Measurements from ENCODE around the gene TP53I11.

Gene TP53I11

GRCh38 chr11:44985721-44986120, 35.0 kb upstream of the TP53I11 start:
- TF ChIP-seq USF1 (IDR thresholded peaks at IDR 0.05) (no peak), EP300 (IDR thresholded peaks at IDR 0.05; ENCODE audit: borderline replicate concordance) (no peak), EGR1 (IDR thresholded peaks at IDR 0.05) (no peak), RAD21 (IDR thresholded peaks at IDR 0.05; ENCODE audit: low read depth) (no peak), CEBPB (IDR thresholded peaks at IDR 0.05) (no peak), CREB1 (IDR thresholded peaks at IDR 0.05; ENCODE audit: low read depth) (no peak), REST (IDR thresholded peaks at IDR 0.05; ENCODE audit: low read depth) (no peak), ZBTB7A (IDR thresholded peaks at IDR 0.05; ENCODE audit: low read depth) (no peak), NFIC (IDR thresholded peaks at IDR 0.05) (no peak), TEAD4 (IDR thresholded peaks at IDR 0.05) (no peak), TCF12 (IDR thresholded peaks at IDR 0.05; ENCODE audit: low read depth) (no peak), TAF1 (IDR thresholded peaks at IDR 0.05; ENCODE audit: low read depth) (no peak), YY1 (IDR thresholded peaks at IDR 0.05; ENCODE audit: low read depth) (no peak)

- TF ChIP-seq EP300 (IDR thresholded peaks at IDR 0.05; ENCODE audit: borderline replicate concordance) (no peak), NFIC (IDR thresholded peaks at IDR 0.05) (no peak), TCF12 (IDR thresholded peaks at IDR 0.05; ENCODE audit: low read depth) (no peak)
Measured at GRCh38 chr11:44983786-44984185, 33.1 kb upstream of the TP53I11 start.

GRCh38 chr11:44982496-44983062, 31.9 kb upstream of the TP53I11 start:
- no peak for TF ChIP-seq EP300 (IDR thresholded peaks at IDR 0.05; ENCODE audit: borderline replicate concordance)
- no peak for TF ChIP-seq RAD21 (IDR thresholded peaks at IDR 0.05; ENCODE audit: low read depth)
- TF ChIP-seq ZBTB7A (IDR thresholded peaks at IDR 0.05; ENCODE audit: low read depth): no peak
- no peak for TF ChIP-seq FOXM1 (IDR thresholded peaks at IDR 0.05; ENCODE audit: borderline replicate concordance, low read depth)
- no peak for TF ChIP-seq EGR1 (IDR thresholded peaks at IDR 0.05)
- no peak for TF ChIP-seq USF1 (IDR thresholded peaks at IDR 0.05)
- no peak for TF ChIP-seq TEAD4 (IDR thresholded peaks at IDR 0.05)
- no peak for TF ChIP-seq MAX (IDR thresholded peaks at IDR 0.05)
- TF ChIP-seq TCF12 (IDR thresholded peaks at IDR 0.05; ENCODE audit: low read depth): no peak

- TF ChIP-seq TEAD4 (IDR thresholded peaks at IDR 0.05): no peak
- TF ChIP-seq NFIC (IDR thresholded peaks at IDR 0.05): no peak
- TF ChIP-seq FOXM1 (IDR thresholded peaks at IDR 0.05; ENCODE audit: borderline replicate concordance, low read depth): no peak
- TF ChIP-seq MAX (IDR thresholded peaks at IDR 0.05): no peak
- TF ChIP-seq TCF12 (IDR thresholded peaks at IDR 0.05; ENCODE audit: low read depth): no peak
- TF ChIP-seq REST (IDR thresholded peaks at IDR 0.05; ENCODE audit: low read depth): no peak
- TF ChIP-seq CEBPB (IDR thresholded peaks at IDR 0.05): no peak
- no peak for TF ChIP-seq RAD21 (IDR thresholded peaks at IDR 0.05; ENCODE audit: low read depth)
Measured at GRCh38 chr11:44980533-44981427, 30.1 kb upstream of the TP53I11 start.

- TF ChIP-seq FOXM1 (IDR thresholded peaks at IDR 0.05; ENCODE audit: borderline replicate concordance, low read depth): peak; percentile 11; the same call in 1 of the 2 replicates
- no peak for TF ChIP-seq EGR1 (IDR thresholded peaks at IDR 0.05)
- peak; percentile 84 for TF ChIP-seq USF1 (IDR thresholded peaks at IDR 0.05)
- TF ChIP-seq CEBPB (IDR thresholded peaks at IDR 0.05): no peak
- peak; percentile 53 for TF ChIP-seq TCF12 (IDR thresholded peaks at IDR 0.05; ENCODE audit: low read depth)
- no peak for TF ChIP-seq TAF1 (IDR thresholded peaks at IDR 0.05; ENCODE audit: low read depth)
- TF ChIP-seq NFIC (IDR thresholded peaks at IDR 0.05): peak; percentile 90
- TF ChIP-seq RAD21 (IDR thresholded peaks at IDR 0.05; ENCODE audit: low read depth): no peak
- TF ChIP-seq TEAD4 (IDR thresholded peaks at IDR 0.05): peak; percentile 87
- TF ChIP-seq REST (IDR thresholded peaks at IDR 0.05; ENCODE audit: low read depth): no peak
- peak; percentile 81 for TF ChIP-seq EP300 (IDR thresholded peaks at IDR 0.05; ENCODE audit: borderline replicate concordance)
- TF ChIP-seq CREB1 (IDR thresholded peaks at IDR 0.05; ENCODE audit: low read depth): no peak
- peak; percentile 80 for TF ChIP-seq MAX (IDR thresholded peaks at IDR 0.05)
- 0 out of 2 replicates have a peak, but pooled peaks have one; percentile 28 for TF ChIP-seq YY1 (IDR thresholded peaks at IDR 0.05; ENCODE audit: low read depth)
- TF ChIP-seq ZBTB7A (IDR thresholded peaks at IDR 0.05; ENCODE audit: low read depth): no peak
Measured at GRCh38 chr11:44979543-44980399, 29.1 kb upstream of the TP53I11 start.

Data from Ishikawa (cell line).